SKM-1 (cell line): ENCODE measurements around the gene POLG.
"Not testable (repeated sequence)": the region's sequence is repeated elsewhere in the genome, so short reads cannot be mapped to it uniquely, and the experiment has no call there.

Experiments
- DNase-seq: peaks from one replicate; lab custom pipeline; 2025; ENCODE audit not compliant: unreplicated experiment; lab: John Stamatoyannopoulos, UW

The POLG gene

GRCh38 chr15:89283201-89283600 lies 51.4 kb downstream of the POLG start:
- no peak for DNase-seq

- DNase-seq, result no peak
Observed at GRCh38 chr15:89282631-89283030, 52.0 kb downstream of the POLG start.

GRCh38 chr15:89278307-89278706 lies 56.3 kb downstream of the POLG start:
- DNase-seq, result no peak

GRCh38 chr15:89277281-89277680 lies 57.3 kb downstream of the POLG start:
- DNase-seq, result not testable (repeated sequence)
